Ramos (cell line): ENCODE results near the gene VAX1.
"Not testable (repeated sequence)": the region's sequence is repeated elsewhere in the genome, so short reads cannot be mapped to it uniquely, and the experiment has no call there.

Source experiments
- in situ Hi-C: fragments of 300-500 bp; cut with MboI; formaldehyde crosslinking; loops from one replicate; pipeline ENCODE4 v1.14.3; 2022; ENCODE audit warnings: low sequenced_read_pairs; ENCODE audit not compliant: unreplicated experiment

Gene VAX1

GRCh38 chr10:117137031-117137910, 799 bp downstream of the VAX1 start:
- in situ Hi-C loops = no loop called here

GRCh38 chr10:117136391-117136975, 1.6 kb downstream of the VAX1 start:
- in situ Hi-C loops = no loop called here

GRCh38 chr10:117135480-117136140, 2.5 kb downstream of the VAX1 start:
- in situ Hi-C loops = no loop called here

GRCh38 chr10:117135026-117135372, 3.1 kb downstream of the VAX1 start:
- in situ Hi-C loops = no loop called here

GRCh38 chr10:117134306-117135025, 3.6 kb downstream of the VAX1 start:
- in situ Hi-C loops = no loop called here

GRCh38 chr10:117134056-117134305, 4.1 kb downstream of the VAX1 start:
- in situ Hi-C loops = no loop called here

GRCh38 chr10:117133273-117134055, 4.6 kb downstream of the VAX1 start:
- in situ Hi-C loops = no loop called here

- in situ Hi-C loops = no loop called here
Observed at GRCh38 chr10:117132751-117133231, 5.3 kb downstream of the VAX1 start.

GRCh38 chr10:117131376-117132327, 6.4 kb downstream of the VAX1 start:
- in situ Hi-C loops = no loop called here

GRCh38 chr10:117130862-117131375, 7.2 kb downstream of the VAX1 start:
- in situ Hi-C loops = no loop called here

- in situ Hi-C loops = no loop called here
Observed at GRCh38 chr10:117130346-117130745, 7.7 kb downstream of the VAX1 start.

- in situ Hi-C loops = not testable (repeated sequence)
Observed at GRCh38 chr10:117126645-117127044, 11.4 kb downstream of the VAX1 start.

GRCh38 chr10:117126034-117126433, 12.0 kb downstream of the VAX1 start:
- in situ Hi-C loops = no loop called here

GRCh38 chr10:117112220-117112619, 25.9 kb downstream of the VAX1 start:
- in situ Hi-C loops = no loop called here

GRCh38 chr10:117107238-117107637, 30.8 kb downstream of the VAX1 start:
- in situ Hi-C loops = no loop called here

- in situ Hi-C loops = no loop called here
Observed at GRCh38 chr10:117096599-117097201, 41.4 kb downstream of the VAX1 start.

GRCh38 chr10:117094856-117095255, 43.2 kb downstream of the VAX1 start:
- in situ Hi-C loops = no loop called here

- in situ Hi-C loops = no loop called here
Observed at GRCh38 chr10:117092386-117092785, 45.7 kb downstream of the VAX1 start.
